GM12875 (cell line): ENCODE data around the gene PLIN5.
A peak's percentile ranks its signal among the peaks of the same experiment; 100 is the strongest.

ENCODE experiments used
- H3K4me3 ChIP-seq: one replicate; pipeline ENCODE4 v1.5.1; 2011; ENCODE audit warnings: low read depth, low read length, control low read depth
- CTCF ChIP-seq: IDR thresholded peaks from 2 replicates; pipeline ENCODE4 v1.5.1; 2011; ENCODE audit warnings: low read depth, mild to moderate bottlenecking, control low read depth, inconsistent platforms, low read length, moderate library complexity, borderline replicate concordance; ENCODE audit not compliant: insufficient read depth

PLIN5 gene

GRCh38 chr19:4580021-4580901 is 45.2 kb upstream of the PLIN5 start:
- H3K4me3 ChIP-seq = no peak overlapping the region
- 0 out of 2 replicates have a peak, but pooled peaks have one; percentile 8 for TF ChIP-seq CTCF

DNA sequence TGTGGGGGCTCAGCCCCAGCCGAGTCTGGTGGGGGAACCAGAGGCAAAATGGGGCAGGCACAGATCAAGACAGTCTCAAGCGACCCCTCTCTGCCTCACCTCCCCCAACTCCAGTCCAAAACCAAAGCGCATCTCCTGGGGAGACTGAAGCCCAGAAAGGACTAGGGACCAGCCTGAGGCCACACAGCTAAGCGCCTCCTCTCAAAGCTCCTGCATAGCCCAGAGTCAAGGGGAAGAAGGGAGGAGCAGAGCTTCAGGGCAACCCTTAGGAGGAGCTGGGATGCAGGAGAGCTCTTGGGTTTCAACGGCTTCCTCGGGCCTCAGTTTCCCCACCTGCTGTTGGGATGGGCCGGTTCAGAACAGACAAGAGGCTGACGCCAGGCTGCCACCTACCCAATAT is 44.4 kb upstream of the PLIN5 start:
- no peak for TF ChIP-seq CTCF
- no peak overlapping the region for H3K4me3 ChIP-seq

GRCh38 chr19:4578552-4579248 is 43.7 kb upstream of the PLIN5 start:
- H3K4me3 ChIP-seq = no peak overlapping the region
- no peak for TF ChIP-seq CTCF

GRCh38 chr19:4577020-4577782 is 42.2 kb upstream of the PLIN5 start:
- no peak for TF ChIP-seq CTCF
- H3K4me3 ChIP-seq = no peak overlapping the region

DNA sequence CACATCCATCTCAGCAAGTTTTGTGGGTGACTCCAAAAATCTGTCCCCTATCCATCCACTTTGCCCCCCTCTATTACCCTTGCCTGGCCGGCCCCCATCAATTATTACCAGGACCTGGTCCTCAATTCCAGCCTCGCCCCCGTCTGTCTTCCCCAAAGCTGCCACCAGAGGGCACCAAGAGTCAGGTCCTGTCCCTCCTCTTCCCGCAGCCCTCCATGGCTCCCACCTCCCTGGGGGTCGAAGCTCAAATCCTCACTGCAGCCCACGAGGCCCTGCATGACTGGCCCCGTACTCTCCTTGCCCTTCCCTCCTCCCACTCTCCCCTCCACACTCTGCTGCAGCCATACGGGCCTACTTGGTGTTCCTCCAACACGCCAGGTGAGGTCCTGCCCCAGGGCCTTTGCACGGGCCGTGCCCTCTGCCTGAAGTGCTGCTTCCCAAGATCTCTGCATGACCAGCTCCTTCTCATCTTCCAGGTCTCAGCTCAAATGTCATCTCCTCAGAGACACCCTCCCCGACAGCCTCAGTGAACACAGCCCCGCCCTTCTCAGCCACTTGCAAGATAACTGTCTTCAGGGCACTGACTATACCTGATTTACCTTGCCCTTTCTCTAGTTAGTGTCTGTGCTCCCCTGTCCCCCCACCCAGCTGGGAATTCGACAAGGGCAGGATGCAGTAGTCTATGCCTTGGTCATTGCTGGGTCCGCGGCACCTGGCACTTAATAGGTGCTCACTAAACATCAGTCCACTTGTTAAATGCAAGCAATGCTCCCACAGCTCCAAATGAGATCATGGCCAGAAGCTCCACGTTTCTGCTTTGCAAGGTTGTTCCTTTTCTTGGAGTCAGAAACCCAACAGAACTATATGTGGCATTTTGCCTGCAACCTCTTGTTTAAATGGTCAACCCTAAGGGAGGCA is 41.3 kb upstream of the PLIN5 start:
- no peak overlapping the region for H3K4me3 ChIP-seq
- TF ChIP-seq CTCF = peak; percentile 75

- no peak overlapping the region for H3K4me3 ChIP-seq
- TF ChIP-seq CTCF = no peak
Observed at GRCh38 chr19:4575267-4576015, 40.4 kb upstream of the PLIN5 start.
